ENCODE measurements around the gene HK1.

HK1 gene

DNA sequence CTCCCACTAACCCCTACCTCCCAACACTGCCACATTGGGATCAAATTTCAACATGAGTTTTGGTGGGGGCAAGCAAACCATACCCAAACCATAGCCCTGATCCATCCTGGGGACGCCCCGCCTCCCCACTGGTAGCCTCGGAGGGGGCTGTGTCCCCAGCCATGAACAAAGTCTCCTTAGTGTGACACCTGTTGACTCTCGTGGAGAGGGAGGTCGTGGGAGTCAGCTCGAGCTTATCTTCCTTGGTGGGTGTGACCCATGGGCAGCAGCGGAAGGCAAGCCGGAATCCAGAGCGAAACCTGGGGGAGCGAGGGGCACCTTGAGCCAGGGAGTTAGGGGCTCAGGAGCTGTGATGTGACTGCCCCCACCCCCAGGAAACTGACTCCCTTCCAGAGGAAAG is 126.5 kb downstream of the HK1 start:
- DNase-seq (ENCODE audit: low read depth), result no peak

DNA sequence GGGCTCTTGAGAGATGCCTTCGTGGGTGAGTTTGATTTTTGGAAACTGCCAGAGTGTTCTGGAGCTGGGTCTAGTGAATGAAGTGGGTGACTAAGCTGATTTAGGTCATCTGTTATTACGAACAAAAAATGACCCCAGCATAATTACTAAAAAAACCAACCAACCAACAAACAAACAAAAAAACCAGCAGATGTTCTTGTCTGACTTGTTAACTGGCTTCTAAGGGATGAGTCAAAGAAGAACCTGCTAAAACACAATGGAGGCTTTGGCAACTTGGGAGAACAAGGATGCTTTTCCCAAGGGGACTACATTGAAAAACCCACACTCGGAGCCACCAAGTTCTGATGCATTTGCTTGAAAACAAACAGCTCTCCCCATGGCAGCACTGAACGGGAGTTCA is 126.9 kb downstream of the HK1 start:
- DNase-seq (ENCODE audit: low read depth), result no peak

GRCh38 chr10:69406302-69406811 is 128.1 kb downstream of the HK1 start:
- DNase-seq (ENCODE audit: low read depth), result no peak

GRCh38 chr10:69406816-69407580 is 128.7 kb downstream of the HK1 start:
- DNase-seq (ENCODE audit: low read depth), result no peak

DNA sequence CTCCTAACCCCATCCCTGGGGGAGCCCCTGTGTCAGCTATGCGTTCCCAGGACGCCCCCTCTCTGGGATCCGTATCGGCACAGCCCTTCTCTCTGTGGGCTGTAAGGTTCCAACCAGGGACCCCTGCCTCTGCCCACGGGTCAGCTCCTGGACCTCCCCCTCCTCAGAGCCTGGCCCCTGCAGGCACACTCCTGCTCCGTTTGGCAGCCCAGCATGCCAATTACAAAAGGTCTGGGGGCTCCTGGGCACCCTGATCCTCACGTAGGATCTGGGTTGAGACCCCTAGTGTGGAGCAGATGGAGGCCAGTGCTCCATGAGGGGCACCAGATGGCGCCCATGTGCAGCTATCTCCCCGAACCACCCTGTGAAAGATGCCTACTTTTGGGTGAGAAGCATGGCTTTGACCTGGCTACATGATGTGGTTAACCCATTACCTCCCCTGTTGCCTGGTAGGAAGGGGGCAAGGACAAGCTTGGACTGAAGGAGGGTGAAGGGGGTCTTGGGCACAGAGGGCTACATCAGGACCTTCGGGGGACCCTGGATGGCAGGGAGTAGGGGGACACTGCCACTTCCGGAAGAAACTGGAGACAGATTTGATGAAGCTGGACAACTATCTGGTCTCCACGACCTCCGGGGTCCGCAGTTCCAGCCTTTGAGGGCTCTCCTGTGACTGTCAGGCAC is 129.5 kb downstream of the HK1 start:
- DNase-seq (ENCODE audit: low read depth), result no peak

- DNase-seq (ENCODE audit: low read depth), result peak; percentile 85
Measured at GRCh38 chr10:69408318-69409175, 130.3 kb downstream of the HK1 start.

DNA sequence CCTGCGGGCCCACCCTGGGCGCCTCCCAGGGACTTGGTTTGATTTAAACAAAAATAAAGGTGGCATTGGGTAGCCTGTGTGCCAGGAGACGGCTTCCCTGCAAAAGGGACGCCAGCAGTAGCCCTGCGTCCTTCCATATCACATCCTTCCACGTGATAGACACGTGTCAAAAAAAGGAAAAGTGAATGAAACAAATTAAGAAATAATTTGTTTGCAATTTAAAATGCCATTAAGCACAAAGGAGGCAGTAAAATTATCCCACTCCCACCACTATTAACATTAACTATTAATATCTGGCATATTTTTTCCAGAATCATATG is 130.8 kb downstream of the HK1 start:
- no peak for DNase-seq (ENCODE audit: low read depth)

DNA sequence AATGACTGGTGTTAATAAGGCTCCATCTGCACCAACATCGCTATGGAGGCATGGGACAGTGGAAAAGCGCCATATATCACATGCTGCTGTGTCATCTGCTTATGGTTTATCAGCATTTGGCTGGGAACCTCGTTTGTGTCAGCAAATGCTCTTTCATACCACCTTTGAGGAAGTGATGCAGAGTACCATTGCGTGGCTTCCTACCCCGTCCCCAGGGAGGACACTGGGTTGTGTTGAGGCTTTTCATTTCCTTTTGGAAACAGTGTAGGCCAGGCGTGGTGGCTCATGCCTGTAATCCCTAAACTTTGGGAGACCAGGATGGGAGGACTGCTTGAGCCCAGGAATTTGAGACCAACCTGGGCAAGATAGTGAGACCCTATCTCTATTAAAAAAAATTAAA is 131.7 kb downstream of the HK1 start:
- no peak for DNase-seq (ENCODE audit: low read depth)

DNA sequence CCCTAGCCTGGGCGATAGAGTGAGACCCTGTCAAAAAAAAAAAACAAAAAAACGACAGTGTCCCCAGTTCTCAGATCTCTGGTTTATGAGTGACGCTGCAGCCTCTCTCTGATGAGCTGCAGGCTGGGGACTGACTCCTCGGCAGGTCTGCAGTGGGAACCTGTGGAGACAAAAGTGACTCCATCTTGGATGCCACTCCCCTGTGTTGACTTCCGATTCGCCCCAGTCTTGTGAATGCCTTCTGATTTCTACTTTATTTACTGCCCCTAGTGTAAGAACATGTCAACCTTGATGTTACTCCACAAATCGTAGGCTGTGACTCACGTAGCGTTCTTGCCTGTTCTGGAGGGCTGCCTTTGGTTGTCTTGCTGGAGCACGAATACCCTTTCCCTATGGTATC is 132.2 kb downstream of the HK1 start:
- no peak for DNase-seq (ENCODE audit: low read depth)

GRCh38 chr10:69411476-69411875 is 133.2 kb downstream of the HK1 start:
- DNase-seq (ENCODE audit: low read depth), result no peak

GRCh38 chr10:69412232-69412790 is 134.0 kb downstream of the HK1 start:
- DNase-seq (ENCODE audit: low read depth), result no peak

- peak; percentile 28 for DNase-seq (ENCODE audit: low read depth)
Measured at GRCh38 chr10:69413221-69413865, 135.0 kb downstream of the HK1 start.

GRCh38 chr10:69414036-69415018 is 136.0 kb downstream of the HK1 start:
- no peak for DNase-seq (ENCODE audit: low read depth)

- DNase-seq (ENCODE audit: low read depth), result no peak
Measured at GRCh38 chr10:69415049-69415448, 136.8 kb downstream of the HK1 start.

GRCh38 chr10:69415951-69416350 is 137.7 kb downstream of the HK1 start:
- DNase-seq (ENCODE audit: low read depth), result no peak

DNA sequence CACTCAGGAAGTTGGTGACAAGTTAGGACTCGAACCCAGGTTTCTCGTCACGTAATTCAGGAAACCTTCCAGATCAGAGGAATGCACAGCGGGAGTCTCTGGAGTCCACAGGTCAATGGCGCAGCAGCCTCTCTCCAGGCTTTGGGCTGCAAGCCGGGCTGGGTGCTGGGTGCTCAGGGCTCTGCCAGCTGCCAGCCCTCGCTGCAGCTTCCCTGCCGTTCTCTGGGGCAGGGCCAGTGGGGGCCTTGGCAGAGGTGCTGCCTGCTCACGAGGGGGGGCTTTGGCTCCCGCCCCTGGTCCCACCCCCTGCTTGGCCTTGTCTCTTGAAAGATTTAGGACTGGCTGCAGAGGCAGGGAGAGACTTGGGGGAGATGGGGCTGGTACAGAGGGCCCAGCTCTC is 138.4 kb downstream of the HK1 start, which contains the start of gene TACR2:
Gene TACR2, minus strand, starts transcription at position 224 of the 400 bp plus-strand sequence. CDS start 595 bp downstream, outside the sequence.
- no peak for DNase-seq (ENCODE audit: low read depth)

- DNase-seq (ENCODE audit: low read depth), result no peak
Measured at GRCh38 chr10:69417542-69417941, 139.2 kb downstream of the HK1 start.

- no peak for DNase-seq (ENCODE audit: low read depth)
Measured at GRCh38 chr10:69418052-69418752, 139.9 kb downstream of the HK1 start.

DNA sequence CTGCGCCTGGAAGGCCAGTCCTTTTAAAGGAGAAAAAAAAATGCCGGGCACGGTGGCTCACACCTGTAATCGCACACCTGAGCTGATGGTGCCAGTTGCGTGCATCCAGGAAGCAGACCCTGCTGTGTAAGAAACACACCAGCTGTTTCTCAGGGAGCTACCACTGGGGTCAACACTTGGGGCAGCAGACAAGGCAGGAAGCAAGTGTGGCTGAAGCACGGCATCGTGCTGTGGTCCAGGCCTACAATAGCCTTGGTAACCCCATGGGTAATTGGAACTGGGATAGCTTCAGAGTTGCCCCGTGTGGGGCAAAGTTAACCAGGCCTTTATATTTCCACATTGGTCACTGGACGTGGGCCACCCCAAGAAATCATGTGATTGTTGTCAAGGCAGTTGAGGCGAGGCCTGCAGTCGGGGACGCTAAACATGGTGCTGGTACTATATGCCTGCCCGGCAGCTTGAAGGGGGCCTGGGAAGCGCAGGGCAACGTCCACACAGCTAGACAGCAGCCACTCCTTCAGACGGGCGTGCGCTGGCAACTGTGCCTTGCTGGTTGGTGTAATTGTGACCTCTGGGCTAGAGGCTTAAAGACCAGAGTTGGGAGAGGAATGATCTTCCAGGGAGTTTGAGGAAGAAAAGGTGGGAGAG is 140.9 kb downstream of the HK1 start:
- DNase-seq (ENCODE audit: low read depth), result no peak

Data from GM04504 (cell line).